GM19463 (cell line): Measurements from ENCODE around the gene CENPQ.

ENCODE experiments used
- ATAC-seq: cut with Tn5 transposase; IDR thresholded peaks from one replicate; pipeline ENCODE4 v1.9.1; 2021; ENCODE audit warnings: mild to moderate bottlenecking, moderate library complexity; ENCODE audit not compliant: unreplicated experiment

CENPQ gene

DNA sequence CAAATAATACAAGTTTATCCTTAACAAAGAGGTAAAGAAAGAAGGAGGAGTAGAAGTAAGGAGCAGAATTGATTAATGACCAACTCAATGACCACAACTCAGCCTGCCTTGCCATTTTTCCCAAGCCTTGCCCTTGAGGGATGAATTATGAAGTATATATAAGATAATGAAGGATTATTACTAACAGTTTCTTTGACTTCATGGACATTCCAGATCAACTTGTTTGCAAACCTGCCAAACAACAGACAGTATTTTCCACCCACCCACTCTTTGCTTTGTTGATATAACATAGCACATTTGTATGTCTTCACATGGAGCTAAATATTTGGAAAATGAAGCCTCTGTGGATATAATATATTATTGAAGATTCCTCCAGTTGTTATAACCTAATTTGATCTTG is 77.4 kb downstream of the CENPQ start:
- ATAC-seq, result no peak

GRCh38 chr6:49541210-49541724 is 78.1 kb downstream of the CENPQ start:
- no peak for ATAC-seq

DNA sequence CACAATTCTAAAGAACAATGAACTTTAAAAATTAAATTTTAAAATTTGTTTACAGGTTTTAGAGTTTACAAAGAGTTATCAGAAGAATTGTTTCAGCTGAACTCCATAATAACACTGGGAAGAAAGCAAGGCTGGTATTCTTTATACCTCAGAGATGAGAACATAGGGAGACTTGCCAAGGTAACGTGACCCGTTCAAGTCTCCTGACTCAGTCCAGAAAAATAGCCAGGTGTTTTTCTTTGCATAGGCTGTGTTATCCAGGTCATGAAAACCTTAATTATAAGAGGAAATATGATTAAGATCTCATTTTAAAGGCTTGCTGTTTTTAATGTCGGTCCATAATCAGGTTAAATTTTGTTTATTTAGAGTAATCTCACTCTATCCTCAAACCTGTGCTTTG is 78.8 kb downstream of the CENPQ start:
- no peak for ATAC-seq
